OCI-LY7 (cell line): ENCODE results near the gene TMPRSS6.

Experiments
- CTCF ChIP-seq: fragments of 200-600 bp; sonication (generic); conservative IDR thresholded peaks from 2 replicates; pipeline ENCODE4 v1.5.1; 2014; ENCODE audit warnings: mild to moderate bottlenecking, antibody characterized with exemption, low read length, moderate library complexity, mixed read lengths
- EZH2phosphoT487 ChIP-seq: fragments of 200-600 bp; sonication (generic); IDR thresholded peaks from 2 replicates; pipeline ENCODE4 v1.6.1; 2018; ENCODE audit warnings: low read depth, borderline replicate concordance, mild to moderate bottlenecking, mixed run types, antibody characterized with exemption, low read length, moderate library complexity, mixed read lengths

GRCh38 chr22:37049224-37049623, 60.3 kb downstream of the TMPRSS6 start:
- TF ChIP-seq CTCF: no peak
- no peak for TF ChIP-seq EZH2phosphoT487
